ENCODE measurements around the gene KLHL33.
"Not testable (repeated sequence)": the region's sequence is repeated elsewhere in the genome, so short reads cannot be mapped to it uniquely, and the experiment has no call there.

The KLHL33 gene

GRCh38 chr14:20435582-20436362 is at the start of gene KLHL33:
TSS of gene KLHL33 (minus strand) at chr14:20436166. CDS start at chr14:20435811, 355 bp downstream.
- DNase-seq: no peak

GRCh38 chr14:20482382-20482781 is 46.4 kb upstream of the KLHL33 start:
- no peak for DNase-seq

GRCh38 chr14:20478894-20479293 is 42.9 kb upstream of the KLHL33 start:
- DNase-seq: no peak

- DNase-seq: no peak
Observed at GRCh38 chr14:20477211-20477876, 41.4 kb upstream of the KLHL33 start.

GRCh38 chr14:20476776-20477175 is 40.8 kb upstream of the KLHL33 start:
- no peak for DNase-seq

GRCh38 chr14:20472536-20473169 is 36.7 kb upstream of the KLHL33 start:
- no peak for DNase-seq

- DNase-seq: no peak
Observed at GRCh38 chr14:20470603-20470901, 34.6 kb upstream of the KLHL33 start.

- DNase-seq: peak; percentile 12
Observed at GRCh38 chr14:20469890-20470602, 34.1 kb upstream of the KLHL33 start.

GRCh38 chr14:20469242-20469889 is 33.4 kb upstream of the KLHL33 start, which contains the start of gene PNP:
TSS of gene PNP (plus strand) at chr14:20469406. CDS start at chr14:20469525, 119 bp downstream.
- DNase-seq: peak; percentile 48

- DNase-seq: no peak
Observed at GRCh38 chr14:20468764-20469241, 32.8 kb upstream of the KLHL33 start.

- peak; percentile 83 for DNase-seq
Observed at GRCh38 chr14:20461225-20462141, 25.5 kb upstream of the KLHL33 start, which contains the start of gene PIP4P1. TSS of gene PIP4P1 (minus strand) at chr14:20461434. CDS start at chr14:20461325, 109 bp downstream.

GRCh38 chr14:20460458-20461224 is 24.7 kb upstream of the KLHL33 start:
- no peak for DNase-seq

GRCh38 chr14:20458031-20458789 is 22.2 kb upstream of the KLHL33 start:
- no peak for DNase-seq

GRCh38 chr14:20456971-20457370 is 21.0 kb upstream of the KLHL33 start:
- DNase-seq: no peak

- no peak for DNase-seq
Observed at GRCh38 chr14:20455355-20456300, 19.7 kb upstream of the KLHL33 start.

GRCh38 chr14:20454516-20455354 is 18.8 kb upstream of the KLHL33 start, which contains the start of the genes APEX1 and OSGEP:
TSS of gene APEX1 (plus strand) at chr14:20455226. CDS start at chr14:20455646, 420 bp downstream.
TSS of gene OSGEP (minus strand) at chr14:20454812. CDS start at chr14:20454683, 129 bp downstream.
- DNase-seq: peak; percentile 74

GRCh38 chr14:20452831-20453230 is 16.9 kb upstream of the KLHL33 start:
- not testable (repeated sequence) for DNase-seq
